HepG2 (cell line): ENCODE measurements around the gene DCUN1D2. TPM values are rescaled to one million over a fixed set of nuclear protein-coding genes. Genes with fewer than 3 reads are reported as not detected.

Experiments
- AGO2 ChIP-seq: fragments of 200-400 bp; formaldehyde crosslinking; optimal IDR thresholded peaks from 2 replicates; pipeline ENCODE3; 2017; ENCODE audit warnings: mild to moderate bottlenecking, low read depth, low read length, moderate library complexity
- ARHGAP35 ChIP-seq: sonication (generic); formaldehyde crosslinking; IDR thresholded peaks from 2 replicates; pipeline ENCODE4 v1.9.0; 2022; ENCODE audit warnings: mild to moderate bottlenecking, inconsistent platforms, moderate library complexity, missing genetic modification reagents, borderline replicate concordance
- CENPBD1 ChIP-seq: sonication (generic); formaldehyde crosslinking; IDR thresholded peaks from 2 replicates; pipeline ENCODE4 v1.8.0; 2022; ENCODE audit warnings: missing genetic modification reagents, low read depth, mild to moderate bottlenecking, borderline replicate concordance
- FOXM1 ChIP-seq: sonication (generic); formaldehyde crosslinking; IDR thresholded peaks from 2 replicates; pipeline ENCODE4 v1.5.0; 2020; ENCODE audit warnings: missing genetic modification reagents
- HDAC2 ChIP-seq: sonication (generic); formaldehyde crosslinking; IDR thresholded peaks from 2 replicates; pipeline ENCODE4 v1.4.0; 2020; ENCODE audit warnings: missing genetic modification reagents
- HMGXB4 ChIP-seq, 2 experiments: sonication (generic) in 1 of 2; formaldehyde crosslinking in 1 of 2; IDR thresholded peaks; 2 replicates each; pipeline versions ENCODE4 v1.4.0 to v1.6.1; 2018 to 2020; ENCODE audit warnings: missing genetic modification reagents in 2 of 2, borderline replicate concordance in 1 of 2, low read depth in 1 of 2, mild to moderate bottlenecking in 1 of 2, missing biosample characterization in 1 of 2
- KLF13 ChIP-seq: sonication (generic); formaldehyde crosslinking; IDR thresholded peaks from 2 replicates; pipeline ENCODE4 v1.4.0; 2020; ENCODE audit warnings: mild to moderate bottlenecking, missing genetic modification reagents
- LCORL ChIP-seq, 2 experiments: fragments of 450-650 bp in 1 of 2; sonication (generic) in 1 of 2; formaldehyde crosslinking in 1 of 2; IDR thresholded peaks; 2 replicates each; pipeline versions ENCODE4 v1.5.0 to v1.6.1; 2017 to 2020; ENCODE audit warnings: antibody characterized with exemption in 1 of 2, missing genetic modification reagents in 1 of 2
- MIER2 ChIP-seq: IDR thresholded peaks from 2 replicates; pipeline ENCODE4 v1.6.1; 2016; ENCODE audit warnings: missing biosample characterization, missing genetic modification reagents
- PTBP1 ChIP-seq: fragments of 200-400 bp; formaldehyde crosslinking; IDR thresholded peaks from 2 replicates; pipeline ENCODE4 v1.6.1; 2018; ENCODE audit warnings: low read length, low read depth; ENCODE audit not compliant: poor library complexity, severe bottlenecking
- RARA ChIP-seq: IDR thresholded peaks from 2 replicates; pipeline ENCODE4 v1.6.1; 2016; ENCODE audit warnings: missing genetic modification reagents, missing compliant biosample characterization
- REPIN1 ChIP-seq: sonication (generic); formaldehyde crosslinking; IDR thresholded peaks from 2 replicates; pipeline ENCODE4 v1.8.0; 2022; ENCODE audit warnings: missing genetic modification reagents, low read depth, mild to moderate bottlenecking, borderline replicate concordance
- ZBTB2 ChIP-seq: sonication (generic); formaldehyde crosslinking; IDR thresholded peaks from 2 replicates; pipeline ENCODE4 v1.8.0; 2022; ENCODE audit warnings: low read depth, missing genetic modification reagents
- ZFP82 ChIP-seq: sonication (generic); formaldehyde crosslinking; IDR thresholded peaks from 2 replicates; pipeline ENCODE4 v1.5.1; 2020; ENCODE audit warnings: mild to moderate bottlenecking, missing genetic modification reagents, borderline replicate concordance
- ZFP91 ChIP-seq: sonication (generic); formaldehyde crosslinking; IDR thresholded peaks from 2 replicates; pipeline ENCODE4 v1.9.0; 2022; ENCODE audit warnings: missing genetic modification reagents, mild to moderate bottlenecking, borderline replicate concordance
- ZGPAT ChIP-seq: IDR thresholded peaks from 2 replicates; pipeline ENCODE4 v1.6.1; 2016; ENCODE audit warnings: mild to moderate bottlenecking
- ZNF136 ChIP-seq: sonication (generic); formaldehyde crosslinking; IDR thresholded peaks from 2 replicates; pipeline ENCODE4 v1.8.1; 2022; ENCODE audit warnings: low read depth, mild to moderate bottlenecking, moderate library complexity, missing genetic modification reagents
- ZNF296 ChIP-seq: sonication (generic); formaldehyde crosslinking; conservative IDR thresholded peaks from 2 replicates; pipeline ENCODE4 v1.5.0; 2020; ENCODE audit warnings: mild to moderate bottlenecking, missing genetic modification reagents
- ZNF660 ChIP-seq: sonication (generic); formaldehyde crosslinking; IDR thresholded peaks from 2 replicates; pipeline ENCODE4 v1.5.1; 2020; ENCODE audit warnings: mild to moderate bottlenecking, low read depth, missing genetic modification reagents, borderline replicate concordance
- ZNF709 ChIP-seq: sonication (generic); formaldehyde crosslinking; IDR thresholded peaks from 2 replicates; pipeline ENCODE4 v1.5.0; 2020; ENCODE audit warnings: mild to moderate bottlenecking, missing genetic modification reagents
- ZSCAN12 ChIP-seq: sonication (generic); formaldehyde crosslinking; IDR thresholded peaks from 2 replicates; pipeline ENCODE4 v1.9.0; 2021; ENCODE audit warnings: mild to moderate bottlenecking, missing genetic modification reagents
- polyA plus RNA-seq, 8 experiments: library from polyadenylated mRNA; depleted of rRNA in 3 of 8; stranded (reverse) in 7 of 8; unstranded in 1 of 8; fragments of >200 nt; fragmentation: Illumina TruSeq in 4 of 8; extraction: Trizol in 4 of 8; gene quantifications; 2 replicates each; pipeline versions ENCODE4 v1.2.1 to v1.2.3, GENCODE V29; 2011 to 2016; ENCODE audit warnings: low read depth in 4 of 8, missing spikeins in 1 of 8, mixed read lengths in 1 of 8; ENCODE audit not compliant: insufficient read depth in 1 of 8
- total RNA-seq, 5 experiments: library from RNA; depleted of rRNA; stranded (reverse); fragments of >200 nt; fragmentation: Illumina TruSeq; extraction: Trizol; gene quantifications; 2 replicates each; pipeline ENCODE4 v1.2.3, GENCODE V29; 2016; ENCODE audit warnings: low read depth in 1 of 5

DCUN1D2 gene
- total and polyA plus RNA-seq, 2 of the 13 experiments (the other 11 are each of a cell fraction or from before 2014, with no cell fraction given): 9.1 to 9.6 TPM

GRCh38 chr13:113491418-113491883 lies 940 bp upstream of the DCUN1D2 start (continued):
- TF ChIP-seq ZSCAN12 (CRISPR knock-in tag): no peak
- no peak for TF ChIP-seq REPIN1 (CRISPR knock-in tag)
- 0 out of 2 replicates have a peak, but pooled peaks have one; percentile 16 for TF ChIP-seq ZNF296
- TF ChIP-seq RARA: no peak
- peak; percentile 50; the same call in 1 of the 2 replicates for TF ChIP-seq ZBTB2 (CRISPR knock-in tag)
- peak; percentile 35 for TF ChIP-seq AGO2
- no peak for TF ChIP-seq FOXM1 (CRISPR knock-in tag)
- 0 out of 2 replicates have a peak, but pooled peaks have one; percentile 1 for TF ChIP-seq KLF13 (CRISPR knock-in tag)
- no peak for TF ChIP-seq ZFP91 (CRISPR knock-in tag)
- TF ChIP-seq LCORL (IDR thresholded peaks at IDR 0.05): no peak
- no peak for TF ChIP-seq LCORL (CRISPR knock-in tag; IDR thresholded peaks at IDR 0.05)
- TF ChIP-seq ZNF136 (CRISPR knock-in tag): 0 out of 2 replicates have a peak, but pooled peaks have one; percentile 3
- TF ChIP-seq CENPBD1 (CRISPR knock-in tag): no peak
- TF ChIP-seq ARHGAP35 (CRISPR knock-in tag): no peak
- no peak for TF ChIP-seq ZNF709
- TF ChIP-seq ZGPAT: 0 out of 2 replicates have a peak, but pooled peaks have one; percentile 12
- TF ChIP-seq ZNF660 (CRISPR knock-in tag): no peak
- no peak for TF ChIP-seq HDAC2 (CRISPR knock-in tag)
- 0 out of 2 replicates have a peak, but pooled peaks have one; percentile 46 for TF ChIP-seq ZFP82
- TF ChIP-seq MIER2 (CRISPR knock-in tag): no peak
- no peak for TF ChIP-seq PTBP1
- 0 out of 4 replicates have a peak, but pooled peaks of 1 of the 2 experiments have one; percentile 35 for TF ChIP-seq HMGXB4 (CRISPR knock-in tag; IDR thresholded peaks at IDR 0.05; ENCODE audit: borderline replicate concordance in 1 of 2, low read depth in 1 of 2)
